ENCODE data around the gene YIPF1. TPM values are rescaled to one million over a fixed set of nuclear protein-coding genes. Genes with fewer than 3 reads are reported as not detected.
A peak's percentile ranks its signal among the peaks of the same experiment; 100 is the strongest.
"Not testable (repeated sequence)": the region's sequence is repeated elsewhere in the genome, so short reads cannot be mapped to it uniquely, and the experiment has no call there.

Gene YIPF1
- total RNA-seq, 1 donor from 2014 or later, result 20.1 TPM

DNA sequence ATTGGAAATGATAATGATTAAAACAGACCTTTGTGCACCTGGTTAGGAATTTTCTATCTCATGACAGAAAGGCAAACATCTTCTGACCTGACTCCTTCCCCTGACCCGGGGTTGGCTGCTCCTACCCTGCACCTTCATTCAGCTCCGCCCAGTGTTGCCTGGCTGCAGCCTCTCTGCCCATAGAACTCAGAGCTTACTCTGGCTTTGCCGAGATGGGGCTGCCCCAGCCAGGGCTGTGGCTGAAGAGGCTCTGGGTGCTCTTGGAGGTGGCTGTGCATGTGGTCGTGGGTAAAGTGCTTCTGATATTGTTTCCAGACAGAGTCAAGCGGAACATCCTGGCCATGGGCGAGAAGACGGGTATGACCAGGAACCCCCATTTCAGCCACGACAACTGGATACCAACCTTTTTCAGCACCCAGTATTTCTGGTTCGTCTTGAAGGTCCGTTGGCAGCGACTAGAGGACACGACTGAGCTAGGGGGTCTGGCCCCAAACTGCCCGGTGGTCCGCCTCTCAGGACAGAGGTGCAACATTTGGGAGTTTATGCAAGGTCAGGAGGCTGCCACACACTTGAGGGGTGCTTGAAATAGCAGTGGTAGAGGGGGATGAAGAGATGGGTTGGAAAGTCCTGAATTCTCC lies 4.5 kb upstream of the YIPF1 start, which contains the start of gene DIO1:
Gene DIO1 (plus strand): TSS at position 189 of the 638 bp plus-strand sequence. CDS start 24 bp downstream, at position 213.
- ATAC-seq, result no peak

DNA sequence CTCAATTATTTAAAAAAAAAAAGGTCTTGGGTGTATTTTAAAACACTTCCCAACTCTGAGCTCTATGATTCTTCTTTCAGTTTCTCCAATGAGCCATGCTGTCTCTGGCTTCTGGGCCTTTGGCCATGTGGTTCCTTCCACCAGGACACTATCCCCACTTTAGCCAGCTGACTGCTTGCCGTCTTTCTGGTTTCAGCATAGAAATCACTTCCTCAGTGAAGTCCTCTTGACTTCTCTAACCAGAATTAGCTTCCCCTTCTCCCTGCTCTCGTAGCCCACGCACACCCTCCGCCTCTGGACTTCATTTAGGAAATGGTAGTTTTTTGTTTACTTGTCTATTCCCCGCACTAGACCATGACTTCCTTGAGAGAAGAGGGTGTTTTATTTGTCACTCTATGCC lies 3.3 kb upstream of the YIPF1 start:
- ATAC-seq, result no peak

DNA sequence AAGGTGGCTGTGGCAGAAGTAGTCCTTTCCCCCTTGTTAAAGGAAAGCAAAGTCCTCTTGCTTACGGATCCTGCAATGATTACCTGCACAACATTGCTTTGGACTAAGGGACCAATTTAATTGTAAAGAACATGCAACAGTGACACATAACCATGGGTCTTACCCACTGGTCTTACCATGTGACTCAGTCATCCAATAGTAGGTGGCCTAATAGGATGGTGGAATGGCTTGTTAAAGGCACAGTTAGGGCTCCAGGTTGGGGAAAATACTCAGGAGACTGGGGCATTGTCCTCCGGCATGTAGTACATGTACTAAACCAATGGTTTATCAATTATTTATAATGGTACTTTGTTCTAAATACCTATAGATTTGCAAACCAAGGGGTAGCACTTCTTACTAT lies 2.1 kb upstream of the YIPF1 start:
- ATAC-seq, result no peak

DNA sequence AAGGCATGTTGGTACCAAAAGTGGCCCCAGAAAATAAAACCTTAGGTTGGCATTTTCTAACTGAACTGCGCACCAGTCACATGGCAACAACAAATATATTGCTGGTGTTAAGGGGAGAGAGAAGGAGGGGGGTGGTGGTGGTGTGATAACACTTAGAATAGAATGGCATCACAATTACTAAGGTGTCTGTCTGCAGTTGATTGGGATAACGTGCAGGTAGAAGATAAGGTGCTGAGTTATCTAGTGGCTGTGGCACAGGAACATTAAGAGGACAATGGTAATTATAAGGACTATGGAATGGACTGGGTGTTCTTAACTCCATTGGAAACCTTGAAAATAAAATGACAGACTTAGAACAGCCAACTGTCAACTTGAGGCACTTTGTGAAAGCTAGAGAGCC lies 1.4 kb upstream of the YIPF1 start:
- ATAC-seq, result no peak

DNA sequence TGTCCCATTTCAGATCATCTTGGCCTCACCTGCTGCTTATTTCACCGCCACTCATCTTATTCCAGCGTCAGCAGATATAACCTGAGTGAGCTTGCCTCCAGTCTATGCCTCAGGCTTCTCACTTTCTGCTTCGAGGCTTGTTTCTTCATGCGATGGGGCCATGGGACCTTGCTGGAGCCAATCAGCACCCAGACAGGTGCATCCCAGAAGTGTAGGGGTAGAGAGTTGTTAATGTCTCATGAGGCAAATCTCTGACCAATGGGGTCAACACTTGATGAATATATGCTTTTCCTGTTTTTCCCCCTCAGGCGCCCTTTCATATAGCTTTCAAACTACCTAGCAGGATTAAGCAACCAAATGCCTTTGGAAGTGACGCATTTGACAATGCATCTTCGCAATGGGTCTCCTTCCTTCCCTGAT lies 935 bp upstream of the YIPF1 start:
- ATAC-seq, result no peak

DNA sequence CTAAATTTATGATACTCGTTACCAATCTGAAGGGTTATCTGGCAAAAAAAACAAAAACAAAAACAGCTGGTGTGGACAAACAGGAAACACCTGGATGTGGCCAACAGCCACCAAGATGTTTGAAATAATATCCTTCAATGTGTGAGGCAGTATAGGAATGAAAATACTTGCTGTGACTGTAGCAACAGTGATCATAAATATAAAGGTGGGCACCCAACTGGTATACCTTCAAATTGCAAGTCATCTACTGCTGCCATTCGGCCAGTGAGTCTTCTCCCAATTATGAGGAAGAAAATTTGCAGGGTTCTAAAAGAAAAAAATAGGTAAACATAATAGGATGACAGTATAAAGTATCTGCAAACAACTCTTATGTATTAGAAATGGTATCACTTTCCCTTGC lies 916 bp downstream of the YIPF1 start:
- ATAC-seq, result no peak

DNA sequence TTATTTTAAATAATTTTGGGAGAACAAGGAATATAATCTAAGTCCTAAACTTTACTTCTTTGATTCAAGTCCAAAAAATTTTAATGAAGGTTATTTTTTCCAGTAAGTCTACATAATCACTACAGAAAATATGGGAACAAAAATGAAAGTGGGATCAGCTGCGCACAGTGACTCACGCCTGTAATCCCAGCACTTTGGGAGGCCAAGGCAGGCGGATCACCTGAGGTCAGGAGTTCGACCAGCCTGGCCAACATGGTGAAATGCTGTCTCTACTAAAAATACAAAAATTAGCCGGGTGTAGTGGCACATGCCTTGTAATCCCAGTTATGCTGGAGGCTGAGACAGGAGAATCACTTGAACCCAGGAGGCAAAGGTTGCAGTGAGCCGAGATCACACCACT lies 6.0 kb downstream of the YIPF1 start:
- ATAC-seq, result not testable (repeated sequence)

DNA sequence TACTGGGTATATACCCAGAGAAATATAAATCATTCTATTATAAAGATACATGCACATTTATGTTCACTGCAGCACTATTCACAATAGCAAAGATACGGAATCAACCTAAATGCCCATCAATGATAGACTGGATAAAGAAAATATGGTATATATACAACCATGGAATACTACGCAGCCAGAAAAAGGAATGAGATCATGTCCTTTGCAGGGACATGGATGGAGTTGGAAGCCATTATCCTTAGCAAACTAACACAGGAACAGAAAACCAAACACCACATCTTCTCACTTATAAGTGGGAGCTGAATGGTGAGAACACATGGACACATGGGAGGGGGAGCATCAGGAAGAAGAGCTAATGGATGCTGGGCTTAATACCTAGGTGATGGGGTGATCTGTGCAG lies 7.7 kb downstream of the YIPF1 start:
- not testable (repeated sequence) for ATAC-seq

DNA sequence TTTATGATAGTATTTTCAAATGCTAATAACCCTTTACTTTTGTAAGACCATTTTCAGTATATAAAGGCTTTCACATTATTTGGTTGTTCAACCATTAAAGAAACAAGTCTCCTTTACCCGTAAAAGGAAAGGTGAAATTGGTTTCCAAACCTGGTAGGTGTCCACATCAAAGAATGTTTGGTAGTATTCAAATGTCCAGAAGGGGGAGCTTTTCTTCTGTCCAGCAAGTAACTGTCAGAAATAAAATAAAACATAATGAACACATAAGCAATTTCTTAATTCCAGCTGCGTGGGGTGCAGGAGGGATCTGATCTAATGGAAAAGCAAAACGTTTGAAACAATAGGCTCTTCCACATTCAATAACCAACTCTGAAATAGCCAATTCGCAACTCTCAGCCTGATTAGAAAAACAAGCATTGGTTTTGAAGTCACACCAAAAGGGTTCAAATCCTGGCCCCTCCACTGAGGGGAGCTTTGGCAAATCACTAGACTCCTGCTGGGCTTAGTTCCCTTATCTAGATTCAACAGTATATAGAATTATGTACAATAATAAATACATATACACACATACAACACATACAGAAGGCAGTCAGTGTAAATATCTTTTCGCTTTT lies 11.0 kb downstream of the YIPF1 start:
- no peak for ATAC-seq

DNA sequence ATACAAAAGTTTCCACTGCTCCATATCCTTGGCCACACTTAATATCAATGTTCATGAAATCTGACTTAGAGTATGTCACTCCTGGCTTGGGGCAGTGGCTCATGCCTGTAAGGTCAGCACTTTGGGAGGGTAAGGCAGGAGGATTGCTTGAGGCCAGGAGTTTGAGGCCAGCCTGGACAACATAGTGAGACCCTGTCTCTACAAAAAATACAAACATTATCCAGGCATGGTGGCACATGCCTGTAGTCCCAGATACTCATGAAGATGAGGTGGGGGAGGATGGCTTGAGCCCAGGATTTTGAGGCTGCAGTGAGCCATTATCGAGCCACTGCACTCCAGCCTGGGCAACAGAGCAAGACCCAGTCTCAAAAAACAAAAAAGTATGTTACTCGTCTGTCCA lies 14.4 kb downstream of the YIPF1 start:
- not testable (repeated sequence) for ATAC-seq

DNA sequence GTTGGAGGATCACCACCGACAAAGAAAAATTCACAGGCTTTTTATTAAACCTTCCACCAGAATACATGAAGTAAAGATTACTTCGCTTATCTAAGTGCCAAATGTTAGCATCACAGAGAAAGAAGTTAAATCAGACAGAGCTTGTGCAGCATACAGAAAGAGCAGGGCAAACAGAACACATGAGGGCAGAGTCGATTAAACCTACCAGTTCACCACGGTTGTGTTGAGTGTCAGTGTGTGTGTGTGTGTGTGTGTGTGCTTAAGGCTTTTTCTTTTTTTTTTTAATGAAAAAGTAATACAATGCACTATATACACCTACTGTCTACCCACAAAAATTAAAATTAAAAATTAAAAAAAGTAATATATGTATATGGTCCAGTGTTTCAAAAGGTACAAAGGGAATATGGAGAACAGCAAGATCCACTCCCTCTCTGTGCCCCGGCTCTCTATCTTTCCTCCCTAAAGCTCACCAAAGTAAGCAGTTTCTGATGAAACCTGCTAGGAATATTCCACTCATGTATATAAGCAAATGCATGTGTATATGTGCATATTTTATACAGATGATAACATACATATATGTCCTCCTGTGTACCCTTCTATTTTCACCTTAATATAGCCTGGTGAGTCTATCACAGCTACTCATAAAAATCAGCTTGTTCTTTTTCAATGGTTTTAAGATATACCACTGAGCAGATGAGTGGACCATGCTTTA lies 17.7 kb downstream of the YIPF1 start:
- ATAC-seq, result no peak

DNA sequence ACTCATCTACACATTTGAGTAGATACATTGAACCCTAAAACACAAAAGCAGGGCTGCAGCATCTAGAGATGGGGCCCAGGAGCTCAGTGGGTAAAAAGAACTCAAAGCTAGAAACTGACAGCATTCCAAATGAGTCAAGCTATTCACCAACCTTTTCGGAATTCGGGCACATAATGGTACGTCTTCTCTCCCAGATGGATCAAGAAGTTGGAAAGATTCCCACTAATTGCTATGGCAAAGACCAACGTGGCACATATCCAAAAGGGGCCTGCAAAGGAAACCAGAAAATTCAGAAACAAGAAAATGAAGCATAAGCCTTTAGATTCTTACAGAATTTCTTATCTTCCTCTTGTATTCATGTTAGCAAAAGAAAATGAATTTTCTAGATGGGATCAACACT lies 18.4 kb downstream of the YIPF1 start:
- ATAC-seq, result no peak

DNA sequence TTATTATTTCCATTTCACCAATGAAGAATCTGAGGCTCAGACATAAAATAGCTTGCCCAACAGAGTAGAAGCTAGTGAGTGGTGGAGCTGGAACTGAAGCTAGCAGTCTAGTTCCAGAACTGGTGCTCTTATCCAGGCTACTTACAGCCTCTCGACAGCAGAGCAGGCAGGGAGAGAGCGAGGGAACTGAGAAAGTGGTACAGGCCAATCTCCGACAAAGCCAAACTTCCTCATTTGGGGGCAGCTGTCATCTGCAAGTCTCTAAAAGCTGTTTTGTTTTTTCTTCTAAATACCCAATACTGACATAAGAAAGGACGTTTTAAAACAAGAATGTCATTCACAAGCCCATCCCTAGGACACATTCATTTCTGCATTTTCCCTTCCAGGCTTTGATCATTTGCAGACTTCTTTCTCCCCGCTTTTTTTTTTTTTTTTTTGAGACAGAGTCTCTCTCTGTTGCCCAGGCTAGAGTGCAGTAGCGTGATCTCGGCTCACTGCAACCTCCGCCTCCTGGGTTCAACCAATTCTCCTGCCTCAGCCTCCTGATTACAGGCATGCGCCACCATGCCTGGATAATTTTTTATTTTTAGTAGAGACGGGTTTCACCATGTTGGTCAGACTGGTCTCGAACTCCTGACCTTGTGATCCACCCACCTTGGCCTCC lies 20.0 kb downstream of the YIPF1 start:
- ATAC-seq, result no peak

DNA sequence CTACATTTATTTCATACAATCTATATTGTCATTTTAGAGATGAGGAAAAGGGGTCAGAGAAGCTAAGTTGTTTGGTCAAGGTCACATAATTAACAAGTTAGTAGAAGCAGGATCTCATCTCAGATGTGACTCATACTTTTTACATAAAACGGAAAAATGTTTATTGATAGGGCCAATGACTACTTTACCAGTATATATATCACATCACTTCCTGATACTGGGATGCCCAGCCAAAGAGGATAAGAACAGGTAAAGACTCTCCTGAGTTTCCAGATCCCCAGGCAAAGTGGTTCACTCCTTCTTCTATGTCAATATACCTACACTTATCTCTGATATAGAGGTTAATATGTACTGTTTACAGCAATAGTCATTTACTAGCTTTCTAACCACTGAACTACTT lies 21.0 kb downstream of the YIPF1 start:
- ATAC-seq, result no peak

DNA sequence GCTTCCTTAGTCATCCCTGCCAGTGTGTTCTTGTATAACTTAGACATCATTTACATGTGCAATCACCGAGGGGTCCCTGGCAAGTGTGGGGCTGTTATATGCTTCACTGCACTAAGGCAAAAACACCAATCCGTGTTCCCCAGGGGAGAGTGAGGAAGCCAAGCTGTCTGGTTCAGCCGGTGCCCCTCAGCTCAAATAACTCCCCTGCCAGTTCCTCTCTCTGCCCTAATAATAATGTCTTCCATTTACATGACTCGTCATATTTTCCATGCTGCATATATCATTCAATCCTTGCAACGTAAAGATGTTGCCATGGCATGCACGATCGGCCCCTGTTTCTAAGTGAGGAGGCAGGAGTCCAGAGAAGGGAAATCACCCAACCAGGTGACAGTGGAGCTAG lies 27.1 kb downstream of the YIPF1 start:
- no peak for ATAC-seq

DNA sequence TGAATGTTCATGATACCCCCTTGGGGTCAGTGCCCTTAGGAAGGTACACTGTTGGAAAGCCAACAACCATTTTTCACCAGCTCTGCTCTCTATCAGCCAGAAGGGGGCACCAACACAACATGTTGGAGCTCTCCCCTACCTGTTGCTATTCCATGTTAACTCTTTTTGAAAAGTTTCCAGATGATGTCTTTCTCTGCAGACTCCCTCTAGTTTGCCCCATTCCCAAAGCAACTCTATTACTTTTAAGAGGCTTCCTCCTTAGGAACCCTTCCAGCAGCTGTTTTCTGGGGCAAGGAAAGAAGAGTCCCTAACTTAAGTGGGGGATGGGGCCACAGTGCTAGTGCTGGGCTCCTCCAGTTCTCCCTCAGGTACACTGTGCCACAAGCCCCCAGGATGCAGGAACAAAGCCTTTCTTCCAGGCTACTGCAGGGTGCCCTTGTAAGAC lies 28.6 kb downstream of the YIPF1 start:
- ATAC-seq, result peak; percentile 72

DNA sequence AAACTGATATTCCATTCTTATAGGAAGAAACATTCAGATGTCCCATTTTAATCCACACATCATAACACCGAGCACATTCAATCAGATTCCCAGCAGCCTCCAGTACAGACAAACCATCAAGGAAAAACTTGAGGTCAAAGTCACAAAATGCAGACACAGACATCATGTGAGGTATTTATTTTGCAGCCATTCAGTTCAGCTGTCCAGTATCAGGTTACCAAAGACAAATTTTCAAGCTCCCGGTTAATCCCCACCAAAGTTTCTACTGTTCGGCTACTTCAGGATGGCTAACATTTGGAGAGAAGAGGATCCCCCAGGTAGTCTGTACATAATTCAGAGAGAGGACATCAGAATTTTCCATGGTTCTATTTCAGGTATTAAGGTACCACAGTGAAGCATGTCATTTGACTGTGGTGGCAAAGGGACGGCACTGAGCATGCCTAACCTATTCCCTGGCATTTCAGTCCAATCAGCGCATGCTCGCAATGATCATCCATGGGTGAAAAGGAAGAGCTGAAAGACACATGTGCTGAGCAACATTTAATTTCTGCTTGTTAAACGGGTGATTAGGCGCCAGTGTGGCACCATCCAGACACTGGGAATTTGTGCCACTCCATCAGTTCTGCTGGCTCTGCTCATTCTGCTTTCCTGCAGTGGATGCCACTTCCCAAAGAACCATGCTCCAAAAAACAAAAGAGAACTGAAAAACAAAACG lies 37.9 kb downstream of the YIPF1 start:
- ATAC-seq, result no peak

DNA sequence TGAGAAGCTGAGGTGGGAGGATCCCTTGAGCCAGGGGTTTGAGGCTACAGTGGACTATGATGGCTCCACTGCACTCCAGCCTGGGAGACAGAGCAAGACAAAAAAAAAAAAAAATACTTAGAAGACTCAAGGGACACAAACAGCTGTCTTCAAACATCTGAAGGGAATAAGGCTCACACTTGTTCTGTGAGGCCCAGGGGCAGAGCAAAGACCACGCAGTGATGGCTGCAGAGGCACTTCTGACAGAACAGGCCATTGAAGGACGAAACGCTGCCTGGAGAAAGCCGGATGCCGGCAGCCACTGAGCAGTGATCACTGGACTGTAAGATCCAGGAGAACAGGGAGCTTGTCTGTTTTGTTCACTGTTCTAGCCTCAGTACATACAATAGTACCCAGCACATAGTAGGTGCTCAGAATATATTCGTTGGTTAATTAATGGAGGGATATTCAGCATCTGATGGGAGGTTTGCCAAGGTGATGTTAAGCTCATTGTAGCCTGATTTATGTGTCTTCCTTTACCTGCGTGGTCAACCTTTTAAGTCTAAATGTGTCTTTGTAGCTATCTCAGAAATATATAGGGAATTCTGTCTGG lies 39.4 kb downstream of the YIPF1 start:
- no peak for ATAC-seq

DNA sequence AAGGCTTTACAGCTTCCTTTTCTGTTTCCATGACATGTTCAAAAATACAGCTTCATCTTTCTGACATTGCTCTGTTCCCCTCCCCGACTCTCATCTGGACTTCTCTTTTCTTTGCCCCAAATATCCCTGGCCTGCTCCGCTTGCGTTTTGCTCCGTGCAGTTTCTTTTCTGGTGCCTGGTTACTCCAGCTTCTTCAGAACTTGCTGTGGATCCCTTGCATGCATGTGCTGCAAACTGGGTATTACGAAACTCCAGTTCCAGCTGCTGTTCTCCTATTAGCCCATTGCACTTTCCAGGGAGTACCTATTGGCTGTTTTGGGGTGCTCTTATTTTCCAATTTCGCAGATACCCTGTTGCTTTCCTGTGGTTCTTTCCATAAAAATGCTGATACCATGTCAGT lies 41.6 kb downstream of the YIPF1 start:
- ATAC-seq, result no peak

DNA sequence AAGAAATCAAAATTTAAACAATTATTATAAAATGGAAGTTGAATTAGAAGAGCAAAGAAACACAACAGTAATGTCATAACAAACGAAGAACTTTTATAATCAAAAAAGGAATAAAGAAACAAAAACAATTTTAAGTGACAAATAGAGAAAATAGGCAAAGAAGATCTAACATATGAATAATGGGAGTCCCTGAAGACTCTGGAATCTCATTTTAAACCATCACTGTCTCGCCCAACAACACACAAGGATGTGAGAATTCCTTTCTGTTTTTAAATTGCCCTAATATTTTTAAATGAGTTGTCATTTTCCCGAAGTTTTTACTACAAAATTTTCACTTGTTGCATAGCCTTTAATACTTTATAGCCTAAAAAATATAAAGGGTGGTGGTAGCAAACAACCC lies 47.2 kb downstream of the YIPF1 start:
- no peak for ATAC-seq

DNA sequence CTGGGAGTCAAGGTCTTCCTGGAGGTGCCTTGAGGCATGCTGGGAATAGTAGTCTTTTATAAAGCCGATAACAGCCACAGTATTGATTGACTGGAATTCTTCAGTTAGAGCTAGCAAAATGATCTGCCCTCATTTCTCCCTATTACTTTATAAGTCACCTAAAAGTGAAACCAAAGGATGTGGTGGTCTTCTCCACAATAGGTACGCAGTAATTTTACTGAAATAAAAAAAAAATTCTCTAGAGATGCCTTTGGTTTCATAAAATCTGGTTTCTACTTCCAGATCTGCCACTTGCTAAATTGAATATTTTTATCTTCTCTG lies 51.0 kb downstream of the YIPF1 start:
- ATAC-seq, result no peak

DNA sequence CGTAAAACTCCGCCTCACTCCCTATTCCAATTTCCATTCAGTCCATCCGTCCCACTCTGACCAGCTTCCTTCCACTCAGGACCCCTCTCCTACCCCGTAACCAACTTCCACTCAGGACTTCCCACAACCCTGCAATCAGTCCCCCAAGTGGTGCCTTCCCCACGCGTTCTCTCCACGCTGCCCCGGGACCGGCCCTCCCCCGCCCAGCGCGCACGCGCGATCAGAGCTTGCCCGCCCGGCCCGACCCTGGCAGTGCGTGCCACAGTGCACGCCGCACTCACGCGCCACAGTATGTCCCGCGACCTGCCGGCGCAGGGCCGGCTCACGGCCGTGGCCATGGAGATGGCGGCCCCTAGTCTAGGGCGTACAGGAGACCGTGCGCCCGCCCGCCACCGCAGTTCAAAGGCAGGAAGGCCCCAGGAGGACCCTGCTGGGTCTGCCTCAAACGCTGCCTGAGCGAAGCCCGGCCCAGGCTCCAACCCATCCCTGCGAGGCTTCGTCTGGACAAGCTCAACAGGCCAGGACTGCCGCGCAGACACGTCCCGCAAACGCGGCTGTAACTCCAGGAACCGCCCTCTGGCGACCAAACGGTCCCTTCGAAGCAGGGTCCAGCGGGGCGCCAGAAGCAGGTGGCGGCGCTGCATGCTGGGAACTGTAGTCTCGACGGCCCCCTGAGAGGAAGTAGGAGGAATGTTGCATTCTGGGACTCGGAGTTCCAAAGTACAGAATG lies 51.5 kb downstream of the YIPF1 start, which contains the start of gene NDC1:
Gene NDC1 (minus strand): TSS at position 373 of the 730 bp plus-strand sequence. CDS start 35 bp downstream, at position 338.
- peak; percentile 95 for ATAC-seq

Data from esophagus mucosa (tissue), 1 donor.